Neutrophil (primary cell): ENCODE data around the gene KIF15.

Experiments
- H3K27ac ChIP-seq: fragments of 200-600 bp; sonication (generic); 2 replicates; pipeline ENCODE4 v1.5.1; 2016; ENCODE audit warnings: mild to moderate bottlenecking, moderate library complexity
- H3K27me3 ChIP-seq: fragments of 200-600 bp; sonication (generic); 2 replicates; pipeline ENCODE4 v1.6.0; 2016; ENCODE audit warnings: mild to moderate bottlenecking
- H3K36me3 ChIP-seq: fragments of 200-600 bp; sonication (generic); 2 replicates; pipeline ENCODE4 v1.5.1; 2017
- H3K4me1 ChIP-seq, 2 experiments: fragments of 200-600 bp in 1 of 2; sonication (generic) in 1 of 2; 1 replicate in 1 of 2; 2 replicates in 1 of 2; pipeline versions ENCODE4 v1.5.1 to v1.6.1; 2013 to 2016; ENCODE audit warnings: low read depth in 1 of 2, low read length in 1 of 2, mild to moderate bottlenecking in 1 of 2, moderate library complexity in 1 of 2; ENCODE audit not compliant: control insufficient read depth in 1 of 2, insufficient read depth in 1 of 2
- H3K4me3 ChIP-seq, 2 experiments: fragments of 200-600 bp in 1 of 2; sonication (generic) in 1 of 2; 1 replicate in 1 of 2; 2 replicates in 1 of 2; pipeline ENCODE4 v1.5.1; 2013 to 2016; ENCODE audit warnings: low read depth in 1 of 2, low read length in 1 of 2, mild to moderate bottlenecking in 1 of 2, moderate library complexity in 1 of 2
- H3K9me3 ChIP-seq: fragments of 200-600 bp; sonication (generic); 2 replicates; pipeline ENCODE4 v1.5.1; 2016
- CTCF ChIP-seq: fragments of 200-600 bp; sonication (generic); IDR thresholded peaks from 2 replicates; pipeline ENCODE4 v1.5.1; 2016; ENCODE audit warnings: antibody characterized with exemption

KIF15 gene

GRCh38 chr3:44893097-44893496, 131.5 kb downstream of the KIF15 start:
- no peak for TF ChIP-seq CTCF
- Histone ChIP-seq H3K27me3 (no peaks in the 10 kb centered on the region), H3K9me3 (no peaks in the 10 kb centered on the region), H3K4me3 (no peak overlapping the region), H3K4me1 (no peaks in the 10 kb centered on the region), H3K36me3 (no peaks in the 10 kb centered on the region), H3K27ac (no peak overlapping the region)

- no peak for TF ChIP-seq CTCF
- H3K9me3 ChIP-seq: no peaks in the 10 kb centered on the region
- H3K4me3 ChIP-seq: no peak overlapping the region
- no peaks in the 10 kb centered on the region for H3K27me3 ChIP-seq
- H3K27ac ChIP-seq: no peak overlapping the region
- H3K36me3 ChIP-seq: no peaks in the 10 kb centered on the region
- no peaks in the 10 kb centered on the region for H3K4me1 ChIP-seq
Observed at GRCh38 chr3:44894485-44894884, 132.9 kb downstream of the KIF15 start.

- H3K4me3 ChIP-seq: no peak overlapping the region
- no peaks in the 10 kb centered on the region for H3K9me3 ChIP-seq
- no peak overlapping the region for H3K27ac ChIP-seq
- no peaks in the 10 kb centered on the region for H3K4me1 ChIP-seq
- no peaks in the 10 kb centered on the region for H3K36me3 ChIP-seq
- TF ChIP-seq CTCF: no peak
- H3K27me3 ChIP-seq: no peaks in the 10 kb centered on the region
Observed at GRCh38 chr3:44896440-44896839, 134.8 kb downstream of the KIF15 start.

GRCh38 chr3:44899683-44900367, 138.2 kb downstream of the KIF15 start:
- no peak overlapping the region for H3K27ac ChIP-seq
- H3K4me3 ChIP-seq: no peak overlapping the region
- peaks cover 9% of the 10 kb centered on the region for H3K27me3 ChIP-seq
- H3K36me3 ChIP-seq: no peaks in the 10 kb centered on the region
- H3K9me3 ChIP-seq: no peaks in the 10 kb centered on the region
- no peaks in the 10 kb centered on the region for H3K4me1 ChIP-seq
- no peak for TF ChIP-seq CTCF

GRCh38 chr3:44902628-44903027, 141.0 kb downstream of the KIF15 start:
- no peaks in the 10 kb centered on the region for H3K36me3 ChIP-seq
- no peaks in the 10 kb centered on the region for H3K9me3 ChIP-seq
- H3K4me3 ChIP-seq: no peak overlapping the region
- TF ChIP-seq CTCF: no peak
- H3K4me1 ChIP-seq: no peaks in the 10 kb centered on the region
- no peak overlapping the region for H3K27ac ChIP-seq
- peaks cover 9% of the 10 kb centered on the region for H3K27me3 ChIP-seq
